HG03159 (cell line): Measurements from ENCODE around the gene MEMO1.
"Not testable (repeated sequence)": the region's sequence is repeated elsewhere in the genome, so short reads cannot be mapped to it uniquely, and the experiment has no call there.

Source experiments
- ATAC-seq: cut with Tn5 transposase; IDR thresholded peaks from one replicate; pipeline ENCODE4 v1.9.1; 2021; ENCODE audit warnings: mild to moderate bottlenecking, moderate library complexity; ENCODE audit not compliant: unreplicated experiment

Gene MEMO1

DNA sequence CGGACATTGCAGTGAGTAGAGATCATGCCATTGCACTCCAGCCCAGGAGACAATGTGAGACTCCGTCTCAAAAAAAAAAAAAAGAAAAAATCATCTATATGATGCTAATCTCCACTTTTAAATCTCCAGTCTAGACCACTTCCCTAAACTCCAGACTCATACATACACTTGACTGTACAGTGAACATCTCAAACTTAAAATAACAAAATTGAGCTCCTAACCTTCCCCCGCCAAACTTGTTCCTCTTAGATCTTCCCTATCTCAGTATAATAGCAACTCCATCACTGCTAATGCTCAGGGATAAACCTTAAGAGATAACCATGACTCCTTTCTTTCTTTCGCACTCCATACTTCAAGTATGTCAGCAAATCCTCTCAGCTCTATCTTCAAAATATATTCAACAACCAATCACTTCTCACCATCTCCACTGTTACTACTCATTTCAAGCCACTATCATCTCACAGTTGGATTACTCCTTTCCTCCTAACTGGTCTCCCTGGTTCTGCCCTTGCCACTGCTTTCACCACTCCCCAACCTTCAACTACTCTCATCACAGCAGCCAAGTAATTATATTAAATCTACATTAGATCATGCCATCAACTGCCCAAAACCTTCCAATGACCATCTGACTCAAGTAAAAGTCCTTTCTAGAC is 12.0 kb downstream of the MEMO1 start:
- no peak for ATAC-seq

- ATAC-seq, result no peak
Observed at GRCh38 chr2:31997653-31998052, 13.2 kb downstream of the MEMO1 start.

DNA sequence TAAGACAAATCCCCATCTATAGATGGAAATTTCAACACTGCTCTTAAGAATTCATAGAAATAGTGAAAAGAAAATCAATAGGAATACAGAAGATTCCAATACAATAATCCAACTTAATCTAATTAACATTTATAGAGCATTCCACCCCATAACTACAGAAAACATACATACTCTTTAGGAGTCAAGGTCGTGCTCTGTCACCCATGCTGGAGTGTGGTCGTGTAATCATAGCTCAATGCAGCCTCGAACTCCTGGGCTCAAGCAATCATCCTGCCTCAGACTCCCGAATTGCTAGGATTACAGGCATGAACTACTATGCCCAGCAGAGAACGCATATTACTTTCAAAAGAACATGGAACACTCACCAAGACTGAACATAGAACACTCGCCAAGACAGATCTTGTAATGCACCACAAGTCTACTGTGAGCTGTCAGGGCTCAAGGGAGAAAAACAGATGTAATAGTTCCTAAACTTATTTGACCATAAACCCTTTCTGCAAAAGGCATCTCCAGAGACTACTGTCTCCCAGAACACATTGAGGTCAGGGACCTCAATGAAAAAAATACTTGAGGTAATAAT is 14.1 kb downstream of the MEMO1 start:
- no peak for ATAC-seq

DNA sequence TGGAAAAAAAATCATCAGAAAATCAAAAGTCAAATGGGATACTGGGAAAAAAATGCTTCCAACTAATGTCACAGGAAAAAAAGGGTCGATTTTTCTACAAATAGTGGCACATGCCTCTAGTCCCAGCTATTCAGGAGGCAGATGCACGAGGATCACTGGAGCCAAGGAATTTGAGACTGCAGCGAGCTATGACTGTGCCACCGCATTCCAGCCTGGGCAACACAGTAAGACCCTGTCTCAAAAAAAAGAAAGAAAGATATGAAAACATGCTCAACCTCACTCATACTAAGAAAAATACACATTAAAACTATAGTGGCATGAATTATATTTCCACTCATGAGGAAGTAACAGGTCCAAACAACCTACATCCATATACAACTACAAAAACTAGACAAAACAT is 17.9 kb downstream of the MEMO1 start:
- no peak for ATAC-seq

DNA sequence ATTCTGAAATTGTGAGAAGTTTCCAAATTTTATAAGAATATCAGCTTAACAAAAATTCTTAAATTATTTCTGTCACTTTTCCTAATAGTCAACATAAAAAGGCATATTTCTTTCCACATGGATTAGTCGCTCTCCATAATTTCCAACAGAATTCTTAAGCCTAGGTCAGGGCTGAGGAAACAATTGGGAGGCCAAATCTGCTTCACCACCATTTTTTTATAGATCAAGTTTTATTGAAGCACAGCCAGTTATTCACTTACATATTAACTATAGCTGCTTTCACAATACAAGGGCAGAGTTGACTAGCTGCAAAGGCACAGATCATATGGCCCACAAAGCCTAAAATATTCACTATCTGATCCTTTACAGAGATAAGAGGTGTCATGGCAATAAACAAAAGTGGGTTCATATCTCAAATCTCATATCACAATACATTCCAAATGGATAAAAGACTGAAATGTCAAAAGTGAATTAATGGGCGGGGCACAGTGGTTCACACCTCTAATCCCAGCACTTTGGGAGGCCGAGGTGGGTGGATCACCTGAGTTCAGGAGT is 18.7 kb downstream of the MEMO1 start:
- no peak for ATAC-seq

DNA sequence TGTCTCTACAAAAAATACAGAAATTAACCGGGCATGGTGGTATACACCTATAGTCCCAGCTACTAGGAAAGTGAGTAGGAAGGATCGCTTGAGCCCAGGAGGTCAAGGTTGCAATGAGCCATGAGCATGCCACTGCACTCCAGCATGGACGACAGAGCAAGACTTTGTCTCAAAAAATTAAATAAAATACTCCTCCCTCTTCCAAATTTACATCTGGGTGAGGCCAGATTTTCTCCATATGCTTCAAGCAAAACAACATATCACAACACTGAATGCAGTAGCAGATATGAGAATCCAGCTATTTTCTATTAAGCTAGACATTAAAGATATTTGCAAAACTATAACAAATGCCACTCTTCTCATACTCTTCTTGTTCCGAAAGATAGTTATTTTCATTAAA is 20.9 kb downstream of the MEMO1 start:
- no peak for ATAC-seq

- no peak for ATAC-seq
Observed at GRCh38 chr2:31987454-31988220, 23.2 kb downstream of the MEMO1 start.

GRCh38 chr2:31986906-31987305 is 23.9 kb downstream of the MEMO1 start:
- ATAC-seq, result no peak

GRCh38 chr2:31983762-31984467 is 26.9 kb downstream of the MEMO1 start:
- ATAC-seq, result no peak

DNA sequence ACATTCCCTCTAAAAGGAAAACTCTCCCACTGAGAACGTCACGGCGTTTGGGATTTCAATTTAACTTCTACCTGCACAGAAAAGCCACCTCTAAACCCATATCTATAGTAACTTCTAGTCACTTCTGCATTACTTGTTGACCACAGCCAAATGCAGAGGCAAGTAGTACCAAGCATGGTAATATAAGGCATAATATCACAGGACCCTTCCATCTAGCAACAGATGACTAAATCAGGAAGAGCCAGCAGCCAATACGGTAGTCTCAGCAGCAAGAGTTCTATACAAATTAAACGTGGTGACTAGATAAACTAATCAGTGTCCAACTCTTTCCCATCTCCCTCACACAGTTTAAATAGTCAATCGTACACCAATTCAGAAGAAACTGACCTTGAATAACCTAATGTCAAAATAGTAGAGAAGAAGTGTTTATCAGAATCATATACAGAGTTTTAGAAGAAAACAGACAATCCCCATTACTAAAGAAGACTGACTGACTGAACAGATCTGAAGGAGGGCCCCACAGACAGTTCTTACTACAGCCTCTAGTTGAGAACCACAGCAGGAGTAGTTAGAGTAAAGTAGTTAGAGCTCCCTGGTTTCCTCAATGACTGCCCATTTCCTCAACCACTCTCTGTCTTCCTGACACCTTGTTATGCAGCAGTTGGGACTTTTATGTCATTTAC is 30.0 kb downstream of the MEMO1 start:
- ATAC-seq, result peak; percentile 99

DNA sequence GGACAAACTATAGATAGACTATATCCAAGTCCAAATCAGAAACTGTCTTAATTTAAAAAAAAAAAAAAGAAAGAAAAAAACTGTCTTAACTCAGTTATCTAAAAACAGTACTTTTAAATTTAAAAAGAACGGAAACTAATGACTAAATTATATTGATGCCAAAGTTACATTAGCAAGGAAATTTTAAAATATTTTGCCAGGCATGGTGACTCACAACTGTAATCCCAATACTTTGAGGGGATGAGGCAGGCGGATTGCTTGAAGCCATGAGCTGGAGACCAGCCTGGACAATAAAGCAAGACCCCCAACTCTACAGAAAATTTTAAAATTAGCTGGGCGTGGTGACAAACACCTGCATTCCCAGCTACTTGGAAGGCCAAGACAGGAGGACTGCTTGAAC is 30.9 kb downstream of the MEMO1 start:
- no peak for ATAC-seq

DNA sequence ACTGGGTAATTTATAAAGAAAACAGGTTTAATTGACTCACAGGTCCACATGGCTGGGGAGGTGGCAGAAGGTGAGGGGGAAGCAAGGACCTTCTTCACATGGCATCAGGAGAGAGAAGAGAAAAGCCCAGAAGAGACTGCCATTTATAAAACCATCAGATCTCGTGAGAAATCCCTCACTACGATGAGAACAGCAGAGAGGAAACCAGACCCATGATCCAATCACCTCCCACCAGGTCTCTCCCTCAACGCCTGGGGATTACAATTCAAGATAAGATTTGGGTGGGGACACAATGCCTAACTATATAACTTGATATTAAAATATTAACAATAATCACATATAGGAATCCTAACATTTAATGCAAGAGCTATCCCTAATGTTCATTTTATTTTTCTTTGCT is 31.8 kb downstream of the MEMO1 start:
- no peak for ATAC-seq

DNA sequence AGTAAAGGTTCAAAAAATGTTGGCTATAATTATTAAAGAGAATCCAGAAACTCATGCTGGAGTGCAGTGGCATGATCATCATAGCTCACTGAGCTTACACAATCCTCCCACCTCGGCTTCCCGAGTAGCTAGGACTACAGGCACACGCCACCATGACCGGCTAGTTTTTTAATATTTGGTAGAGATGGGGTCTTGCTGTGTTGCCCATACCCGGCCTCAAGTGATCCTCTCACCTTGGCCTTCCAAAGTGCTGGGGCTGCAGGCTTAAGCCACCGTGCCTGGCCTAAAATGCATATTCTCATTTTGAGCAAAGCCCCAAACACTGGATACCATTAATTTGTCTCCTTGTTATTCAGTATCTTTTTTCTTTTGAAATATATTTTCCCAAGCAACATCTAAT is 32.4 kb downstream of the MEMO1 start:
- ATAC-seq, result no peak

GRCh38 chr2:31973665-31974064 is 37.1 kb downstream of the MEMO1 start:
- ATAC-seq, result no peak

DNA sequence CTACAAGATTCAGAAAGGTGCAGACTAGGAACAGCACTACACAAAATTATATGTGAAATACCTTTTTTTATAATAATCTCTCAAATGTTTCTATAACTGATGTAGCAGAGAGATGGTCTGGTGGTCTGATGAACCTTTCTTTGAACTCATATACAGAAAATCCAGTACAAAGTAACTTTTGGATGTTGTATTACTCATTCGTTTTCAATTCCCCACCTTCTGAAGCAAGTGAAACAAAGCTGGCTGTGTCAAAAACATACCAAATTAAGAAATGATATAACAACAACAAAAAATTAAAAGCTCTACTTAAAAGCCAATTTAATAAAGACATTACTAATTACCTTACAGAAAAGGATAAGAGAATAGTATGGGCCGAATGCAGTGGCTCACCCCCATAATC is 38.7 kb downstream of the MEMO1 start:
- no peak for ATAC-seq

- ATAC-seq, result no peak
Observed at GRCh38 chr2:31969178-31969577, 41.6 kb downstream of the MEMO1 start.

GRCh38 chr2:31967790-31968189 is 43.0 kb downstream of the MEMO1 start:
- no peak for ATAC-seq

GRCh38 chr2:31966402-31966801 is 44.4 kb downstream of the MEMO1 start:
- ATAC-seq, result not testable (repeated sequence)

GRCh38 chr2:31965094-31965493 is 45.7 kb downstream of the MEMO1 start:
- ATAC-seq, result no peak

DNA sequence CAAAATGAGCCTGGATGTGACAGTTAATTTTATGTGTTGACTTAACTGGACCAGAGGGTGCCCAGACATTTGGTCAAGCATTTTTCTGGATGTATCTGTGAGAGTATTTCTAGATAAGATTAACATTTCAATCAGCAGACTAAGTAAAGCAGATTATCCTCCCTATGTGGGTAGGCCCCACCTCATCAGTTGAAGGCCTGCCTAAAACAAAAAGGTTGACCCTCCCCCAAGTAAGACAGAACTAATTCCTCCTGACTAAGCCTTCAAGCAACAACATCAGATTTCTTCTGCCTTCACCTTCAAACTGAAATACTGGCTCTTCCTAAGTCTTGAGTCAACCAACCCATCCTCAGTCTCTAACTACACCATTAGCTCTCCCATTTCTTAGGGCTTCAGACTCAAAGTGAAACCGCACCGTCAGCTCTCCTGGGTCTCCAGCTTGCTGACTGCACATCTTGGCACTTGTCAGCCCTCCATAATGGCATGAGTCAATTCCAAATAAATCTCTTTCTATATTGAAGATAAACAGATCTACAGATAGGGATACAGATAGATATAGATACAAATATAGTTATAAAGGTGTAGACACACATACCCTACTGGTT is 47.9 kb downstream of the MEMO1 start:
- no peak for ATAC-seq
